ENCODE measurements around the gene FANCI. TPM values are rescaled to one million over a fixed set of nuclear protein-coding genes. Genes with fewer than 3 reads are reported as not detected.

Gene FANCI
- total RNA-seq, 2 donors from 2014 or later = 1.0 to 7.3 TPM

- Histone ChIP-seq H3K4me1 (peaks cover 49% of the 10 kb centered on the region), H3K4me3 (no peak overlapping the region), H3K27ac (peak overlapping the region; percentile 61 to 85 (median 80)), H3K9me3 (no peaks in the 10 kb centered on the region), H3K36me3 (replicated peaks in 1 of 2; ENCODE audit: insufficient read depth in 1 of 2, low read depth in 2 of 2) (peaks cover 3 to 27% of the 10 kb centered on the region in 2 donors), H3K27me3 (no peaks in the 10 kb centered on the region)
- ATAC-seq = no peak
- DNase-seq = peak; percentile 62 to 83 (median 74)
- intact Hi-C loops (cut with DNase I) = no loop called here
- 6 to 10% methylated on average over 7 of the region's 7 CpGs for WGBS, 2 donors
- TF ChIP-seq CTCF (IDR thresholded peaks at IDR 0.05) (no peak), POLR2A (IDR thresholded peaks at IDR 0.05) (no peak)
These were observed 46.8 kb upstream of the FANCI start for GRCh38 chr15:89196994-89197393.

- peaks cover 49% of the 10 kb centered on the region for H3K4me1 ChIP-seq
- H3K36me3 ChIP-seq (replicated peaks in 1 of 2; ENCODE audit: insufficient read depth in 1 of 2, low read depth in 2 of 2) = peaks cover 3 to 23% of the 10 kb centered on the region in 2 donors
- intact Hi-C loops (cut with DNase I) = no loop called here
- TF ChIP-seq CTCF (IDR thresholded peaks at IDR 0.05) (no peak), POLR2A (IDR thresholded peaks at IDR 0.05) (peak in 1 of 3 donors; percentile 27)
- DNase-seq (peak; percentile 70 to 82 (median 80)), ATAC-seq (peak; percentile 83)
- no peaks in the 10 kb centered on the region for H3K27me3 ChIP-seq
- no peak overlapping the region for H3K4me3 ChIP-seq
- peak overlapping the region; percentile 61 to 85 (median 80) for H3K27ac ChIP-seq
- no peaks in the 10 kb centered on the region for H3K9me3 ChIP-seq
- 5 to 23% methylated on average over 3 to 4 of the region's 4 CpGs for WGBS, 2 donors
These were observed 46.2 kb upstream of the FANCI start for GRCh38 chr15:89197503-89197971.

GRCh38 chr15:89198196-89198595 is 45.6 kb upstream of the FANCI start:
- intact Hi-C loops (cut with DNase I) = no loop called here
- DNase-seq (no peak), ATAC-seq (no peak)
- peak overlapping the region; percentile 61 to 85 (median 80) for H3K27ac ChIP-seq
- no peaks in the 10 kb centered on the region for H3K9me3 ChIP-seq
- TF ChIP-seq CTCF (IDR thresholded peaks at IDR 0.05) (no peak), POLR2A (IDR thresholded peaks at IDR 0.05) (no peak)
- H3K4me1 ChIP-seq = peaks cover 49% of the 10 kb centered on the region
- WGBS, 2 donors = 60 to 64% methylated on average over 2 of the region's 2 CpGs
- peaks cover 3 to 16% of the 10 kb centered on the region in 2 donors for H3K36me3 ChIP-seq (replicated peaks in 1 of 2; ENCODE audit: insufficient read depth in 1 of 2, low read depth in 2 of 2)
- no peaks in the 10 kb centered on the region for H3K27me3 ChIP-seq
- no peak overlapping the region for H3K4me3 ChIP-seq

- intact Hi-C loops (cut with DNase I) = no loop called here
- WGBS, 2 donors = 24 to 33% methylated on average over 3 of the region's 3 CpGs
- TF ChIP-seq POLR2A (IDR thresholded peaks at IDR 0.05) = peak in 1 of 3 donors; percentile 27
- no peak for TF ChIP-seq CTCF (IDR thresholded peaks at IDR 0.05)
- H3K36me3 ChIP-seq (replicated peaks in 1 of 2; ENCODE audit: insufficient read depth in 1 of 2, low read depth in 2 of 2) = peaks cover 3 to 12% of the 10 kb centered on the region in 2 donors
- H3K9me3 ChIP-seq = no peaks in the 10 kb centered on the region
- peak in 2 of 4 donors; percentile 48 to 55 for DNase-seq
- H3K4me3 ChIP-seq = no peak overlapping the region
- no peaks in the 10 kb centered on the region for H3K27me3 ChIP-seq
- peaks cover 49% of the 10 kb centered on the region for H3K4me1 ChIP-seq
- H3K27ac ChIP-seq = peak overlapping the region; percentile 61 to 85 (median 80)
- peak; percentile 45 for ATAC-seq
These were observed 44.8 kb upstream of the FANCI start for GRCh38 chr15:89198934-89199333.

GRCh38 chr15:89199746-89200145 is 44.0 kb upstream of the FANCI start:
- Histone ChIP-seq H3K27me3 (no peaks in the 10 kb centered on the region), H3K4me1 (peaks cover 53% of the 10 kb centered on the region), H3K36me3 (replicated peaks in 1 of 2; ENCODE audit: insufficient read depth in 1 of 2, low read depth in 2 of 2) (peaks cover 3 to 7% of the 10 kb centered on the region in 2 donors), H3K4me3 (no peak overlapping the region), H3K27ac (peak overlapping the region; percentile 56 to 85 (median 80)), H3K9me3 (no peaks in the 10 kb centered on the region)
- DNase-seq (peak in 1 of 4 donors; percentile 35), ATAC-seq (no peak)
- TF ChIP-seq POLR2A (IDR thresholded peaks at IDR 0.05) = no peak
- TF ChIP-seq CTCF (IDR thresholded peaks at IDR 0.05) = no peak
- 36 to 46% methylated on average over 6 of the region's 6 CpGs for WGBS, 2 donors
- intact Hi-C loops (cut with DNase I) = no loop called here

Data from body of pancreas (tissue), 4 donors.